ENCODE data around the gene PTPRD.

DNA sequence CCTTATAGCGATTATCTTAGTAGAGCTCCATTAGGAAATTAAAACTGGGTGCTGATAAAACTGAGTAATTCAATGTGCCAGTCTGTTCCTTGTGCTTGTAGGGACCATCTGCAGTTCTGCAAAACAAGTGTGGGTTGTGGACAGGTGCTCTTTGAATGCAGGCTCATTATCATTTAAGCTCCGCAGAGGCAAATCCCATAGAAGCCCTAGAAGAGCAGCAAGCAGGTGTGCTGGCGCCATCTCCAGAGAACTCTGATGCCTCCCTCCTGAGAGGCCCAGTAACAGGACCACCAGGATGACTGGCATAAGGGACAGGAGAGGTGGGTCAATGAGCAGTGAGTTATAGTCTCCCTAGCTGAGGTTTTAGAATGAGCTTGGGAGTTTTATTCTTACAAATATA is 1470.8 kb downstream of the PTPRD start:
- TF ChIP-seq, protein P1, sequence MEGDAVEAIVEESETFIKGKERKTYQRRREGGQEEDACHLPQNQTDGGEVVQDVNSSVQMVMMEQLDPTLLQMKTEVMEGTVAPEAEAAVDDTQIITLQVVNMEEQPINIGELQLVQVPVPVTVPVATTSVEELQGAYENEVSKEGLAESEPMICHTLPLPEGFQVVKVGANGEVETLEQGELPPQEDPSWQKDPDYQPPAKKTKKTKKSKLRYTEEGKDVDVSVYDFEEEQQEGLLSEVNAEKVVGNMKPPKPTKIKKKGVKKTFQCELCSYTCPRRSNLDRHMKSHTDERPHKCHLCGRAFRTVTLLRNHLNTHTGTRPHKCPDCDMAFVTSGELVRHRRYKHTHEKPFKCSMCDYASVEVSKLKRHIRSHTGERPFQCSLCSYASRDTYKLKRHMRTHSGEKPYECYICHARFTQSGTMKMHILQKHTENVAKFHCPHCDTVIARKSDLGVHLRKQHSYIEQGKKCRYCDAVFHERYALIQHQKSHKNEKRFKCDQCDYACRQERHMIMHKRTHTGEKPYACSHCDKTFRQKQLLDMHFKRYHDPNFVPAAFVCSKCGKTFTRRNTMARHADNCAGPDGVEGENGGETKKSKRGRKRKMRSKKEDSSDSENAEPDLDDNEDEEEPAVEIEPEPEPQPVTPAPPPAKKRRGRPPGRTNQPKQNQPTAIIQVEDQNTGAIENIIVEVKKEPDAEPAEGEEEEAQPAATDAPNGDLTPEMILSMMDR (conservative IDR thresholded peaks at IDR 0.05 in 1 of 2, IDR thresholded peaks at IDR 0.05 in 1 of 2; ENCODE audit: low read depth in 1 of 2, low read length in 2 of 2): no peak
- TF ChIP-seq EZH2 (IDR thresholded peaks at IDR 0.05; ENCODE audit: low read length, missing control alignments): no peak

All from fibroblast of lung (primary cell).